ENCODE results near the gene NTF3. TPM values are rescaled to one million over a fixed set of nuclear protein-coding genes. Genes with fewer than 3 reads are reported as not detected.

The NTF3 gene
- total RNA-seq, 2 donors from 2014 or later: 0.71 to 4.1 TPM

DNA sequence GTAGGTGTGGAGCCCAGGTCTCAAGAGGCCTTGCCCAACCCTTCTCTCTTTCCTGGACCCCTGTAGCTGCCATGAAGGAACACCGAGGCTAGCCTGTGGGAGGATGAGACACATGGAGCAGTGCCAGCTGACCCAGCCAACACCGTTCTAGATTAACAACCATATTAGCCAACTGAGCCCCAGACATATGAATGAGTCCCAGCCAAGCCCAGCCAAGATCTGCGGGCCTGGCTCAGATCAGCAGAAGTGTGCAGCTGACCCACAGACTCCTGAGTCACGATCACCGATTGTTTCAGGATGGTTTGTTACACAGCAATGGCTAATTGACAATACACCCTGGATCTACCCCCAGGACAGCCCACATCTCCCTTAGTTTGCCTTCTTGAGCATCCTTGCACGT lies 82.1 kb downstream of the NTF3 start:
- TF ChIP-seq, protein P1, sequence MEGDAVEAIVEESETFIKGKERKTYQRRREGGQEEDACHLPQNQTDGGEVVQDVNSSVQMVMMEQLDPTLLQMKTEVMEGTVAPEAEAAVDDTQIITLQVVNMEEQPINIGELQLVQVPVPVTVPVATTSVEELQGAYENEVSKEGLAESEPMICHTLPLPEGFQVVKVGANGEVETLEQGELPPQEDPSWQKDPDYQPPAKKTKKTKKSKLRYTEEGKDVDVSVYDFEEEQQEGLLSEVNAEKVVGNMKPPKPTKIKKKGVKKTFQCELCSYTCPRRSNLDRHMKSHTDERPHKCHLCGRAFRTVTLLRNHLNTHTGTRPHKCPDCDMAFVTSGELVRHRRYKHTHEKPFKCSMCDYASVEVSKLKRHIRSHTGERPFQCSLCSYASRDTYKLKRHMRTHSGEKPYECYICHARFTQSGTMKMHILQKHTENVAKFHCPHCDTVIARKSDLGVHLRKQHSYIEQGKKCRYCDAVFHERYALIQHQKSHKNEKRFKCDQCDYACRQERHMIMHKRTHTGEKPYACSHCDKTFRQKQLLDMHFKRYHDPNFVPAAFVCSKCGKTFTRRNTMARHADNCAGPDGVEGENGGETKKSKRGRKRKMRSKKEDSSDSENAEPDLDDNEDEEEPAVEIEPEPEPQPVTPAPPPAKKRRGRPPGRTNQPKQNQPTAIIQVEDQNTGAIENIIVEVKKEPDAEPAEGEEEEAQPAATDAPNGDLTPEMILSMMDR (conservative IDR thresholded peaks at IDR 0.05): no peak
- 96 to 100% methylated on average over 3 to 6 of the region's 6 CpGs for WGBS, 2 experiments (ENCODE audit: insufficient coverage in 1 of 2, insufficient read length in 1 of 2)
- H3K27ac ChIP-seq (ENCODE audit: low read depth, low read length): no peak overlapping the region
- H3K36me3 ChIP-seq (ENCODE audit: control insufficient read depth, insufficient read depth, low read length): no peaks in the 10 kb centered on the region
- Mint-ChIP-seq H3K27ac (no peak overlapping the region), H3K9me3 (no peaks in the 10 kb centered on the region), H3K4me3 (no peak overlapping the region), H3K4me1 (peaks cover 33% of the 10 kb centered on the region), H3K27me3 (ENCODE audit: insufficient read depth) (peaks cover 4% of the 10 kb centered on the region), H3K36me3 (ENCODE audit: low read depth) (no peaks in the 10 kb centered on the region)
- H3K9ac ChIP-seq (ENCODE audit: extremely low read depth, low read length, poor library complexity, severe bottlenecking): no peak overlapping the region
- H3K27me3 ChIP-seq (ENCODE audit: control insufficient read depth, insufficient read depth, low read length, poor library complexity, severe bottlenecking): no peaks in the 10 kb centered on the region
- H3K4me3 ChIP-seq (ENCODE audit: low read length): no peak overlapping the region
- DNase-seq: peak; percentile 30
- H3K9me3 ChIP-seq (ENCODE audit: control insufficient read depth, low read length): no peaks in the 10 kb centered on the region
- peaks cover 4% of the 10 kb centered on the region for H3K4me1 ChIP-seq (ENCODE audit: control insufficient read depth, insufficient read depth, low read length)

DNA sequence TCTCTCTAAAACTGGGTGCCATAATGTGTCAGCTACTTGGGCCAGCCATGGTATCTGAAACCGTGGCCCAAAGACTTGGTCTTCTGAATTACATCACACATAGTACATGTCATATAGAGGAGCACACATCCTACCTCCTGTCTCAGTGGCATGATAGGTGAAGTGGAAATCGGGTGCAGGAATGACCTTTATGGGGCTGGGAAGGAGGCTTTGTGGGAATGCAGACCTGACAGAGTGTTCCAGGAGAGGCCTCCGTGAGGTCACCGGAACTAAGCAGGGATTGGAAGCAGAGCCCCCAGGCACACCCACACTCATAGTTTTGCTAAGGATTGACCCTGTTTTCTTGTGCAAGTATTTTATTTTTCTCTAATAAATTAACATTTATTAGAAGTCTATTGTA lies 82.6 kb downstream of the NTF3 start:
- Mint-ChIP-seq H3K9me3 (no peaks in the 10 kb centered on the region), H3K4me1 (peaks cover 33% of the 10 kb centered on the region), H3K36me3 (ENCODE audit: low read depth) (no peaks in the 10 kb centered on the region), H3K27me3 (ENCODE audit: insufficient read depth) (peaks cover 4% of the 10 kb centered on the region), H3K27ac (no peak overlapping the region), H3K4me3 (no peak overlapping the region)
- Histone ChIP-seq H3K27me3 (ENCODE audit: control insufficient read depth, insufficient read depth, low read length, poor library complexity, severe bottlenecking) (no peaks in the 10 kb centered on the region), H3K4me1 (ENCODE audit: control insufficient read depth, insufficient read depth, low read length) (peaks cover 4% of the 10 kb centered on the region), H3K4me3 (ENCODE audit: low read length) (no peak overlapping the region), H3K27ac (ENCODE audit: low read depth, low read length) (no peak overlapping the region), H3K9me3 (ENCODE audit: control insufficient read depth, low read length) (no peaks in the 10 kb centered on the region), H3K9ac (ENCODE audit: extremely low read depth, low read length, poor library complexity, severe bottlenecking) (no peak overlapping the region), H3K36me3 (ENCODE audit: control insufficient read depth, insufficient read depth, low read length) (no peaks in the 10 kb centered on the region)
- 93 to 98% methylated on average over 3 to 4 of the region's 4 CpGs for WGBS, 2 experiments (ENCODE audit: insufficient coverage in 1 of 2, insufficient read length in 1 of 2)
- DNase-seq: peak; percentile 17
- TF ChIP-seq, protein P1 (conservative IDR thresholded peaks at IDR 0.05): no peak

DNA sequence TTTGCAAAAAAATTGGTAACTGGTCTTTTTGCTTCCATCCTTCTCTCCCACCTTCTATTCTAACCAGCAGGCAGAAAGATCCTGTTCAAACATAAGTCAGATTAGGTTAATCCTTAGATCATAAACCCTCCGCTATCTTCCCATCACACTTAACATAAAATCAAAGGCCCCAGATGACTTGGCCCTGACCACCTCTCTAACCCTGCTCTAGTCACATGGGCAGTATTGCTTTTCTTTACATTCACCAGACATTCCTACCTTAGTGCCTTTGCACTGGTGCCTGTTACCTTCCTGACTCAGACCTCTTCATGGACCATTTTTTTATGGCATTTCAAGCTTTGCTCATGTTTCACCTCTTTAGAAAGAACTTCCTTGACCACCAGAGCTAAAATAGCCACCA lies 83.5 kb downstream of the NTF3 start:
- no peak overlapping the region for H3K9ac ChIP-seq (ENCODE audit: extremely low read depth, low read length, poor library complexity, severe bottlenecking)
- H3K4me3 Mint-ChIP-seq: no peak overlapping the region
- H3K27me3 ChIP-seq (ENCODE audit: control insufficient read depth, insufficient read depth, low read length, poor library complexity, severe bottlenecking): no peaks in the 10 kb centered on the region
- H3K4me3 ChIP-seq (ENCODE audit: low read length): no peak overlapping the region
- H3K27ac ChIP-seq (ENCODE audit: low read depth, low read length): no peak overlapping the region
- H3K36me3 ChIP-seq (ENCODE audit: control insufficient read depth, insufficient read depth, low read length): no peaks in the 10 kb centered on the region
- no peak overlapping the region for H3K27ac Mint-ChIP-seq
- TF ChIP-seq, protein P1 (conservative IDR thresholded peaks at IDR 0.05): no peak
- H3K9me3 ChIP-seq (ENCODE audit: control insufficient read depth, low read length): no peaks in the 10 kb centered on the region
- WGBS, 2 experiments (ENCODE audit: insufficient coverage in 1 of 2, insufficient read length in 1 of 2): 83 to 94% methylated on average over 1 of the region's 1 CpG
- peak; percentile 22 for DNase-seq
- peaks cover 4% of the 10 kb centered on the region for H3K27me3 Mint-ChIP-seq (ENCODE audit: insufficient read depth)
- H3K4me1 Mint-ChIP-seq: peaks cover 33% of the 10 kb centered on the region
- no peaks in the 10 kb centered on the region for H3K9me3 Mint-ChIP-seq
- H3K4me1 ChIP-seq (ENCODE audit: control insufficient read depth, insufficient read depth, low read length): peaks cover 4% of the 10 kb centered on the region
- no peaks in the 10 kb centered on the region for H3K36me3 Mint-ChIP-seq (ENCODE audit: low read depth)
